WTC11 (cell line): ENCODE results near the gene AFAP1L1.

Experiments used
- ELF4 ChIP-seq: sonication (generic); formaldehyde crosslinking; IDR thresholded peaks from 2 replicates; pipeline ENCODE4 v1.8.1; 2022; ENCODE audit warnings: low read depth, mild to moderate bottlenecking, moderate library complexity, missing genetic modification reagents
- IRF1 ChIP-seq: sonication (generic); formaldehyde crosslinking; IDR thresholded peaks from 2 replicates; pipeline ENCODE4 v1.8.0; 2023; ENCODE audit warnings: missing genetic modification reagents
- SMAD4 ChIP-seq: sonication (generic); formaldehyde crosslinking; IDR thresholded peaks from 2 replicates; pipeline ENCODE4 v1.8.0; 2022; ENCODE audit warnings: mild to moderate bottlenecking, missing genetic modification reagents

- TF ChIP-seq IRF1 (no peak), SMAD4 (CRISPR knock-in tag) (no peak), ELF4 (no peak)
Measured at GRCh38 chr5:149325894-149326293, 54.2 kb downstream of the AFAP1L1 start.
